Activated CD4-positive, alpha-beta T cell treated with anti-CD3 and anti-CD28 coated beads for 1 hour (primary cell): ENCODE results near the gene LRRN1.

Experiments
- DNase-seq: peaks from one replicate; pipeline ENCODE4 v3.0.0-alpha.2; 2020

LRRN1 gene

GRCh38 chr3:3799173-3800079 lies at the start of gene LRRN1:
TSS of gene LRRN1 (plus strand) at chr3:3799431. CDS start at chr3:3844642, 45,211 bp downstream.
- DNase-seq = no peak

DNA sequence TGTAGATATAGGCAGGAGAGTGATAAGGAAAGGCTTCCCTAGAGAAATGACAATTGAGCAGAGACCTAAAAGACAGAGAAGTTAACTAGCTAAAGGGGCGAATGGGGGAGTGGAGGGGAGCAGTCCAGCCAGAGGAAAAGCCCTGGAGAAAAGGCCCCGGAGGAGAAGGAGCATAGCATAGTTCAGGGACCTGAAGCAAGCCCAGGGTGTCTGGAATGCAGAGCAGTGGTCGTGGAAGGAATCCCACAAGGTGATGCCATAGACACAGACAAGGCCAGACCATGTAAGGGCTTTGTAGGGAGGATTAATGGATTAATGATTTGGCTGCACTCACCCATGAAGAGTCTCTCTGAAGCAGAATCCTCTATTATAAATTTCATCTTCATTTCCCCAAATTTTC lies 45.8 kb upstream of the LRRN1 start:
- no peak for DNase-seq

- DNase-seq = no peak
Measured at GRCh38 chr3:3765661-3766060, 33.6 kb upstream of the LRRN1 start.

- DNase-seq = no peak
Measured at GRCh38 chr3:3766140-3766539, 33.1 kb upstream of the LRRN1 start.

DNA sequence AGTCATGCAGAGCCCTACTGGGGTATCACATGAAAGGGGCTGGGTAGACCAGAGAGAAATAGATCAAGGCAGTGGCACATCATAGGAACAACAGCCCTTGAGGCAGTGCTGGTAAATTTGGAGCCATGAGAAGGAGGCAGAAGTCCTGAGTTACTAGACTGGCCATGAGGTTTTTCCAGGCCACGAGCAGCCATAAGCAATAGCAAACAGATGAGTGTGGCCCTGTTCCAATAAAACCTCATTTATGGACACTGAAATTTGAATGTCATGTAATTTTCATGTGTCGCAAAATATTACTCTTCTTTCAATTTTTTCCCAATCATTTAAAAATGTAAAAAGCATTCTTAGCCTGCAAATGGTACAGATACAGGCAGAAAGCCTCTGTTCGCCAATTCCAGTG lies 28.1 kb upstream of the LRRN1 start:
- no peak for DNase-seq

DNA sequence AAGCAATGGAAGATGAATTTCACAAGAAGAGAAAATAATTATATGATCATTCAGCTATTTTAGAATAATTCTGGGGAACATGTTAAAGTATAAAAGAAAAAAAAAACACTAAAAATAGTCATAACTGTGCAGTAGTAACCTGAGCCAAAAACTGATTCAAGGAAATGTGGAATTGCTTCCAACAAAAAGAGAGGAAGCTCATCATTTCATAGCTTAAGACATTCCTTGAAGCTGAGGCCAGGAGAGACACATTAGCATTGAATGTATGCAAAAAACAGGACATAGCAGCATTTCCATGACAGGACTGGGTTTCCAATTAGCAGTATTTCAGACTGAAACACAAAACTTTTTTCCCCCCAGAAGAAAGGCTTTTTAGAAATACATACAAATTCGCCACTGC lies 27.7 kb upstream of the LRRN1 start:
- no peak for DNase-seq

DNA sequence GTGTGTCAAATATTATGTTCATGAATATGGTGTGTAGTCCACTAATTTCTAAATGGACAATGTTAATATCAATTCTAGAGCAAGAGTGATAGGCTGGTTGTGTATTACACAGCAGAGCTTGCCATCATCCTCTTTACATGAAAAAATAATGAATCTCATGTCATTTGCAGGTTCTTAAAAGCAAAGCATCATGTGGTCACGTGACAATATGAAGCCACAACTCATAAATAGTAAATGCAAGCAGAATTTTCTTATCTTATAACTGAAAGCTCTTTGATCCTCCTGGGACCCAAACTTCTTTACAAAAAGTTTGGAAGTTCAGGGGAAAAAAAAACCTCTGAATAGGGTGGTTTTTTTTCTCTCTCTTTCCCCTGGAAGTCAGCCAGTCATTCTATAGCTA lies 26.9 kb upstream of the LRRN1 start:
- no peak for DNase-seq

DNA sequence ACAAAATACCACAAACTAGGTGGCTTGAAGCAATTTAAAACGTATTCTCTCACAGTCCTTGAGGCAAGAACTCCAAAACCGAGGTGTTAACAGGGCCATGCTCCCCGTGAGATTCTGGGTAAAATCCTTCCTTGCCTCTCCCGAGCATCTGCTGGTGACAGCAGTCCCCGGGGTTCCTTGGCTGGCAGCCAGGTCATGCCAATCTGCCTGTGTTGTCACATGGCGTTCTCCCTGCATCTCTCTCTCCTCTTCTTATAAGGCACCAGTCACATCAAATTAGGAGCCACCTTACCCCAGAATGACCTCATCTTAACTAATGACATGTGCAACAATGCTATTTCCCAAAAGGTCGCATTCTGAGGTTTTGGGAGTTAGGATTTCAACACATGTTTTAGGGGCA lies 26.3 kb upstream of the LRRN1 start:
- DNase-seq = no peak

DNA sequence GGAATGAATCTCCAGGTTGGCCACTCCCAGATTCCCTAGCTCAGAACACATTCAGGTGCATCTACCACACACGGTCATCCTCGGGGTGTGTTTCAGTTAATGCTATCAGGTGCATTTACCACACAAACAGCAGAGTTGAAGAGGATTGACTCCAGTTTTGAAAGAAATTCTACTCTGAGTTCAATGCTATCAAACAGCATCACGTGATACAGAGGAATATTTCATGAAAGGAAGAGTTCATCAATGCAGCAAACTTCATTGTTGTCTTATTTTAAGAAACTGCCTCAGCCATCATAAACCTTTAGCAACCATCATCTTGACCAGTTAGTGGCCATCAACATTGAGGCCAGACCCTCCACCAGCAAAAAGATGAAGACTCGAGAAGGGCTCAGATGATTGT lies 22.6 kb upstream of the LRRN1 start:
- DNase-seq = no peak

DNA sequence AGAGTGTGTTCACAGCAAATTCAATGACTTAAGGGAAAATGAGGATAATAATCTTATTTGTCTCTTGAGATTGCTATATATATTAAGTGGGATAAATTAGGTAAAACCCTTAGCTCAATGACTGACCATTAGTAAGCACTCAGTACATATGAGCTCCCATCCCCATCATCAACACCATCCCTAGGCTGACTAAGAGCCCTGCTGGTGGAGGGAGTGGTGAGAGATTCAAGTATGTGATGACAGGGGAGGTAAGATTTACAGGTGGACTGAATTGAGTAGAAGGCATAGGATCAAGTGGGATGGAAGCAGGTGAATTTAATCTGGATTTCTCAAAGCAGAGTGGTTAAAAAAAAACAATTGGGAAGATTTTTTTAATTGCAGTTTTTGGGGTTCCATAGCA lies 21.0 kb upstream of the LRRN1 start:
- DNase-seq = no peak

DNA sequence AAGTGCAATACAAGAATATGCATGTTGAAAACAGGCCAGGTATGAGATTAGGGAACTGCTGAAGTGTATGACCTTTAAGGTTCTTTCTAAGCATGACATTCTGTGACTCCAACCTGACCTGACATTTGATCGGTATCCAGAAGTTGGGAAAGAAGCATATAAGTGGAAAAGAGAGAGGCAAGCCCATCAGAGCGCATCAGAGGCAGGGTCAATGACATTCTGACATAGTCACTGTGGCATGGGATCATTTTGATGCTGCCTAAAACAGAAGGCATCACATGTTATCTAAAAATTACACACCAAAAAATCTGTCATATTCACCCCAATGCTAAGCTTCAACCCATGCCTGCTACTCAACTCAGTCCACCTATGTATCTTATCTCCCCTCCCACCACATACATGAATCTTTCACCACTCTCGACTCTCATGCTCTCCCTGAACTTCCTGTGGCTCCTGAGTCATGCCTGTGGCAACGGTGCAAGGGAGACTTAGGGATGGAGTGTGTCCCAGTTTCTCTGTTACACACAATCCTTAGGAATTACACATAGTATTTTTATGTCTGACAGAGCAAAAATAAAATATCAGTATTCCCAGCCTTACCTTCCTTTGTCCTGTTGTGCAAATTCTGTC lies 20.5 kb upstream of the LRRN1 start:
- no peak for DNase-seq

DNA sequence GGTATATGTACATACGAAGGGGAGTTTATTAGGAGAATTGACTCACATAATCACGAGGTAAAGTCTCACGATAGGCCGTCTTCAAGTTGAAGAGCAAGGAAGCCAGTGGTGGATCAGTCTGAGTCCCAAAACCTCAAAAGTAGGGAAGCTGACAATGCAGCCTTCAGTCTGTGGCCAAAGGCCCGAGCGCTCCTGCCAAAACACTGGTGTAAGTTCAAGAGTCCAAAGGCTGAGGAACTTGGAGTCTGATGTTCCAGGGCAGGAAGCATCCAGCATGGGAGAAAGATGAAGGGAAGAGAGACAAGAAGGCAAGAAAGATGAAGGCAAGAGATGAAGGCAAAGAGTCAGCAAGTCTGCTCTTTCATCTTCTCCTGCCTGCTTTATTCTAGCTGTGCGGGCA lies 16.8 kb upstream of the LRRN1 start:
- no peak for DNase-seq

GRCh38 chr3:3783210-3783609 lies 16.0 kb upstream of the LRRN1 start:
- DNase-seq = no peak

DNA sequence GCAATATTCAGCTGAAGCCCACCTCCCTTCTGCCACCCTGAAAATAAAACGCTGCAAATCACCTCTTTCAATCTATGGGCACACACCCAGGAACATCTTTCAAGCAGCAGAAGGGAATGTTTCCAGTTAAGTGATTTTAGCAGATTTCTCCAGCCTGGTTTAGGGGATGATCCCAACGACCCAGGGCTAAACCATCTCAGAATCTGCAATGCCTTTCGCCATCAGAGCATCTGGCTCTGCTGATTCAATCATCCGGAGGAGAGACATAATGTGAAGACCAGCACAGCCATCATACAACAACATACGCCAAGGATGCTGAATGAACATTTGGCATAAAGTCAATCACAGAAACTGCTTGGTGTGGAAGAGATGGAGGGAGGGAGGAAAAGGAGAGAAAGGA lies 15.5 kb upstream of the LRRN1 start:
- no peak for DNase-seq

- DNase-seq = no peak
Measured at GRCh38 chr3:3792391-3792790, 6.8 kb upstream of the LRRN1 start.

GRCh38 chr3:3798631-3799113 lies 559 bp upstream of the LRRN1 start:
- no peak for DNase-seq

DNA sequence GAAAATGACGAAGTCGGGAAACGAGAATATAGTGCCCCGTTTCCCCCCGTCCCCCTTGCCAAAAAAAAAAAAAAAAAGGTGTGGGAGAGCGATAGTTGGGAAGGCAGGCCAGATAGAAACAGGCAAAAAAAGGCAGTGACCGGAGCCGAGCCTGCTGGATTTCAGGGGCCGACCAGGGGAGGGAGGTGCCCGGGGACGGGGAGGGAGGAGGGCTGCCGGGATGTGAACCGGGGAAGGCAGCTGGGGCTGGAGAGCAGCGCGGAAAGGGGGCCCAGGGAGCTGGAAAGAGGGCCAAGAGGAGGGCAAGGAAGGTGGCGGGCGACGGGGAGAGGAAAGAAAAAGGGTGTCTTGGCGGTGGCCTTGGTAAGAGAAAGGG lies 837 bp downstream of the LRRN1 start:
- no peak for DNase-seq

DNA sequence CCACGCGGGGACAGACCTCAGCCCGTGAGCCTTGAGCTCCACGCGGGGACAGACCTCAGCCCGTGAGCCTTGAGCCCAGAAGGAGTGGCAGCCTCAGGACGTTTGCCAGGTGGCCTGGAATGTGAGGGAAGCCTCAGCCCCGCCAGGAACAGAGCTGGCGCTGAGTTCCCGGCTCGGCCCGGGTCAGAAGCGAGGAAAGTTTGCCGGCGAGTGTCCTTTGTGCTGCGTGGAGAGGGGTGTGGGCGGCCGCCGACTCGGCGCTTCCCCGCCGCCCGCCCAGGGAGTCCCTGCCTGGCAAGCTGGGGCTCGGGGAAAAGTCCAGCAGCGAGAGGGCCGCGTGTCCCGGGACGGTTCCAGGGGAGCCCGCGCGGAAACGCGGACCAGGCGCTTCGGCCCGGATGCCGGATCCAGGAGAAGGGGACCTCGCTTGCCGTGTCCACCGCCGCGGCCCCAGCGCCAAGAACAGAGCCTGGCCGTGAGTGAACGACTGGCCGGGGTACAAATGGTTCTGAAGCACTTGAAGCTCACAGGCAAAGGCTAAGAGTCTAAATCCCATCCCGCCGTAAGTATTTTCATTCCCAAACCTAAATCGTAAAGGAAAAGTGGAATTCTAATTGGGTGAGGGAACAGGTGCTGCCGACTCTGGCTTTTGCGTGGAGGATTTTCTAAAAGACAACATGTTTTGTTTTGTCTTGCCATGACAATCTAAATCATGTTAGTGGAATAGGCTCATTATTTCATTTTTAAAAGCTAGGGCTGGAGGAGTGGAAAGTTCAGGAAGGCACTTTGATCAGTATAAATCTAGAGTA lies 1.7 kb downstream of the LRRN1 start:
- no peak for DNase-seq

- no peak for DNase-seq
Measured at GRCh38 chr3:3801494-3801841, 2.2 kb downstream of the LRRN1 start.

DNA sequence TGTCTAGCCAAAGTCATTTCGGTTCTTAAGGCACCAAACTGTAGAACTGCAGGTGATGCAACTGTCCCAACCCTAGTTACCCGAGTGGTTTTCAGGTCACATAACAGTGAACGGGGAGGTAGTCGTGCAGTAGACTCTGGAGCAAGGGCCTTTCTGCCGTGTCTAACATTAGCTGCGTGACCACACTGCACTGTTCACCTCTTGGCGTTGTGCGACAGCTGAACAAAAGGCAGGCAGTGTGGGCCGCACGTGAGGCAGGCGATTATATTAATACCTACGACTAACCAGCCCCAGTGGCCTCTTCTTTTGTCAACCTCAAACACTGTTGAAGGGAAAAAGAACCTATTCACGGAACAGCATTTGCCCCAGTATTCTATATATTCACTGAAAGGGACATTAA lies 2.8 kb downstream of the LRRN1 start:
- DNase-seq = no peak

DNA sequence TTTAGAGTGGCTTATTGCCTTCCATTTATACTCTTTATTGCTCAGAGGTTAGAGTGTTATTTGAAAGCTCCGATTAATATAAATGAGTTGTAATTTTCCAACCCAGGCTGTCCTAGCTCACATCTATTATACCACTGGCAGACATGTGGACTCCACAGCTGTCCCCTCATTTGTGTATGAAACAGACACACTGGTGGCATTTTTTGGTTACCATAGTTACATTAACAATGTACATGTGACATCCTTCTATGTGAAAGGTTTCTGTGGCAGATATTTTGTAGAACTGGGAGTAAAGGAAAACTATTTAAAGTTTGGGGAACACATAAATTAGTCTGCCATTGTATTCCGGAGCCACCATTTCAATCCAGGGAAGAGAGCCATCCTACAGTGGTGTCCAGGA lies 5.3 kb downstream of the LRRN1 start:
- DNase-seq = no peak

DNA sequence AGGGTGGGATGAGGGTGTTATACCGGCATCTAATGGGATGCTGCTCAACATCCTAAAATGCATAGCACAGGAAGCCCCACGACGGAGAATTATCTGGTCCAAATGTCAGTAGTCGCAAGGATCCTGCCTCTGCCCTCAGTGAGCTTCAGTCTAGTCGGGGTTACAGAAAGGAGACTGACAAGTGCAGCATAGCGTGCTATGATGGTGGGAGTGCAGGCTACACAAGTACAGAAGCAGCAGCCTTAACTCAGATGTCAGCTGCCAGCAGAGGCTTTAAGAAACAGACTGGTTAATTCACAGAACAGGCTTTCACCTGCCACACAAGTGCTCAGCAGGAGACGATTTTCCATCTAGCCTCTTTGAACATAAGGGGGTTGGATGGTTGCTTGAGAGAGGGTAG lies 6.9 kb downstream of the LRRN1 start:
- DNase-seq = no peak

GRCh38 chr3:3806856-3807255 lies 7.6 kb downstream of the LRRN1 start:
- no peak for DNase-seq

DNA sequence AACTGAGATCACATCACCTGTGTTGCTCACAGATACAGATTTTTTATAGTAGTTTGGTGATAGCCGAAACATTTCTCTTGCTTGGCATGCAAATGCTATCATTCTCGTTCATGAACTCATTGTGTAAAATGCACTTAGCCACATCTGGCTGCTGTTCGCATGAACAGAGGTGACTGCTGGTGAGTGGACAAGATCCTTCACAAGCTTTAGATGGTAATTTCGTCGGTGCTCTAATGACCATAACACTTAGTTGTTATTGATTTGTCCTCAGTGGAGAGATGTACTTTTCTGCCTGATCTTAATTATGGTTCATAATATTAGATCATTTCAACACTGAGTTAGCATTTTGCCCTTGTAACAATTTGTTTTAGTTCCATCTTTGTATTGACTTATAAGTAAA lies 13.8 kb downstream of the LRRN1 start:
- DNase-seq = no peak
